ENCODE data around the gene SLC45A2.

Gene SLC45A2

DNA sequence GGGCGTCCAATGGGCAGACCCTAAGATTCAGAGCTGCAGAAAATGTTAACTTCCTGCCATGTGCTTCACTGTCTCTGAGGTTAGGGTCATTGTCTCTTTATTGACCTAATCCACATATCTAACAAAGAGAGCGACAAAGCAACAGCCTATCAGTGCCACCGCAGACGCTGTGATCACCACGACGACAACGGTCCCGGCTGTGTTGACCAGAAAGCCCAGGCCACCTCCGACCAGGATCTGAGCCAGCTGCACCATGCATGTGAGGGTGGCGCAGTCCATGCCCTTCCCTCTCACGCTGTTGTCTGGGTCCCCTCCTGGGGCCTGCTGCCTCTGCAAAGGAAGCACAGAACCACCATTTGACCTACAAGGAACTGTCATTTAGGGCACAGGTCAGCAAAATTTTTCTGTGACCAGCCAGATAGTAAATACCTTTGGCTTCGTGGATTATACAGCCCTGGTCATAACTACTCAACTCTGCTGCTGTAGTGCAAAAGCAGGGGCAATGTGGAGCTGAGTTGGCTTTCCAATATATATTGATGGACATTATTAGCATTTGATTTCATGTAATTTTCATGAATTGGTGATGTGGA, 39.9 kb downstream of the SLC45A2 start:
- no peak overlapping the region for H3K4me3 ChIP-seq (ENCODE audit: low read depth, low read length)
- TF ChIP-seq MYC (IDR thresholded peaks at IDR 0.05; ENCODE audit: low read depth, low read length) (no peak), POLR2A (IDR thresholded peaks at IDR 0.05; ENCODE audit: extremely low read depth, insufficient read length) (no peak)
- TF ChIP-seq, protein P1, sequence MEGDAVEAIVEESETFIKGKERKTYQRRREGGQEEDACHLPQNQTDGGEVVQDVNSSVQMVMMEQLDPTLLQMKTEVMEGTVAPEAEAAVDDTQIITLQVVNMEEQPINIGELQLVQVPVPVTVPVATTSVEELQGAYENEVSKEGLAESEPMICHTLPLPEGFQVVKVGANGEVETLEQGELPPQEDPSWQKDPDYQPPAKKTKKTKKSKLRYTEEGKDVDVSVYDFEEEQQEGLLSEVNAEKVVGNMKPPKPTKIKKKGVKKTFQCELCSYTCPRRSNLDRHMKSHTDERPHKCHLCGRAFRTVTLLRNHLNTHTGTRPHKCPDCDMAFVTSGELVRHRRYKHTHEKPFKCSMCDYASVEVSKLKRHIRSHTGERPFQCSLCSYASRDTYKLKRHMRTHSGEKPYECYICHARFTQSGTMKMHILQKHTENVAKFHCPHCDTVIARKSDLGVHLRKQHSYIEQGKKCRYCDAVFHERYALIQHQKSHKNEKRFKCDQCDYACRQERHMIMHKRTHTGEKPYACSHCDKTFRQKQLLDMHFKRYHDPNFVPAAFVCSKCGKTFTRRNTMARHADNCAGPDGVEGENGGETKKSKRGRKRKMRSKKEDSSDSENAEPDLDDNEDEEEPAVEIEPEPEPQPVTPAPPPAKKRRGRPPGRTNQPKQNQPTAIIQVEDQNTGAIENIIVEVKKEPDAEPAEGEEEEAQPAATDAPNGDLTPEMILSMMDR (IDR thresholded peaks at IDR 0.05; ENCODE audit: low read depth, low read length): no peak
- TF ChIP-seq, protein P2, sequence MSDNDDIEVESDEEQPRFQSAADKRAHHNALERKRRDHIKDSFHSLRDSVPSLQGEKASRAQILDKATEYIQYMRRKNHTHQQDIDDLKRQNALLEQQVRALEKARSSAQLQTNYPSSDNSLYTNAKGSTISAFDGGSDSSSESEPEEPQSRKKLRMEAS (IDR thresholded peaks at IDR 0.05; ENCODE audit: low read depth, low read length): no peak
- DNase-seq (ENCODE audit: low read depth): no peak

DNA sequence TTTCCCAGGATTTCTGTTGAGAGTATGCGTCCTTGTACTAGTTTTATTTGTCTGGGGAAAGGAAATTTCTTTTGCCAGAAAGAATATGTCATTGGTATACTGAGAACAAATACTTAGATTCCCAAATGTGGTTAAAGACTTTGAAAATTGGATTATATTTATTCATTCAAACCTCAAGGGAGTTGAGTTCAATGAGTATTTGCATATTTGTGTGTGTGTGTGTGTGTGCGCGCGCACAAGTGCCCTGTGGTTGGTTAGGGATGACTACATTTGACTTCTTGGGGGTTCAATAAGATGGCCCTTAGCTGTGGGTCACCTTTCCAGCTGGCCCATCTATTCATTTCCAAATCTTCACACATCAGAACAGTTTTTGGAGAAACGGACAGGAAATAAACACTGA, 43.4 kb downstream of the SLC45A2 start:
- H3K4me3 ChIP-seq (ENCODE audit: low read depth, low read length): no peak overlapping the region
- TF ChIP-seq, protein P2 (IDR thresholded peaks at IDR 0.05; ENCODE audit: low read depth, low read length): no peak
- TF ChIP-seq POLR2A (IDR thresholded peaks at IDR 0.05; ENCODE audit: extremely low read depth, insufficient read length) (no peak), MYC (IDR thresholded peaks at IDR 0.05; ENCODE audit: low read depth, low read length) (no peak)
- TF ChIP-seq, protein P1 (IDR thresholded peaks at IDR 0.05; ENCODE audit: low read depth, low read length): no peak
- DNase-seq (ENCODE audit: low read depth): no peak

DNA sequence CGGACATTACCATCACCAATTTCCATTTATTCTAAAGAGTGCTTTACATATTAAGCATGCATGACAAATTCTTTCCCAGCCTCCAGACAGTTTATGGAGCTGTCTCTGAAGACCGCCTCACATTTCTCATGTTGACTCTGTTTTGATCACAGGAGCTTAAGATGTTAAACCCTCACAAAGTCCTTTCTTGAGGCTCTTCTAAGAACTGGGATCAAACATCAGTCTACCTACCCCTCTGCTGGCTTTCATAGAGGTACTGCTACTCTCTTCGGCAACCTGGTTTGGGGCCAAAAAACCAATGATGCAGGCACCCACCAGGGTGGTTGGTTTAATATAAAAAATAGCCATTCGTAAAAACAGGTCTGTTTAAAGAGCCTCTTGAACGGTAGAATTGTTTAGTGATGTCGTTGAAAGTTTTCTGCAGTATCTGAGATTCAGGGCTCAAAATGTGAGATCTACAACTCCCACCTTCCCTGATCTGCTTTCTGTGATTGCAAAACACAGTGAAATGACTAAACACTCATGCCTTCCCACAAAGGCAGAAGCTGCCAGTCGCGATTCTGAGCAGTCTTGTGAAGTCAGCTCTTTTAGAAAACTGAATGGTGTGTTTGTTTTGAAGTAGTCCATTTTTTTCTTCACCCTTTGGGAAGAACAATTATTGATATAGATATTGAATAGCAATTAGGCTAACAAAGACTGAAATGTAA, 44.8 kb downstream of the SLC45A2 start:
- H3K4me3 ChIP-seq (ENCODE audit: low read depth, low read length): no peak overlapping the region
- TF ChIP-seq, protein P1 (IDR thresholded peaks at IDR 0.05; ENCODE audit: low read depth, low read length): no peak
- TF ChIP-seq, protein P2 (IDR thresholded peaks at IDR 0.05; ENCODE audit: low read depth, low read length): no peak
- no peak for TF ChIP-seq POLR2A (IDR thresholded peaks at IDR 0.05; ENCODE audit: extremely low read depth, insufficient read length)
- TF ChIP-seq MYC (IDR thresholded peaks at IDR 0.05; ENCODE audit: low read depth, low read length): no peak
- DNase-seq (ENCODE audit: low read depth): peak; percentile 42

DNA sequence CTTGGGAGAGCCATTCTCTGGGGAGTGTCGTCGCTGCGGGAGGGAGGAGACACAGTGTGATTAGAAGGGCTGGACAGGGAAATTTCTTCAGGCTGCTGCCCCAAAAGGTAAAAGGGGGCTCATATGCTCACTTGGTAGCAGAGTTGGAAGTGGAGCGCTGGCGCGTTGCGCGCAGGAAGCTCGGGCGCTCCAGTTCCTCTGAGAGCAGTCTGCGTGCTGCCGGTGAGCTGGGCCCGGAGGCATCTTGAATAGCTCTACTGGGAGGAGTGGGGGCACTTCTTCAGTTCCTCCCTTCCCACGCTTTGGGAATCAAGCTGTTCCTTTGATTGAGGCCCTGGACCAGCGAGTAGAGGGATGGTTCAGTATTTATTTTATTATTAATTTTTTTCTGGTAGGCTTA, 45.6 kb downstream of the SLC45A2 start:
- DNase-seq (ENCODE audit: low read depth): no peak
- no peak overlapping the region for H3K4me3 ChIP-seq (ENCODE audit: low read depth, low read length)
- TF ChIP-seq, protein P2 (IDR thresholded peaks at IDR 0.05; ENCODE audit: low read depth, low read length): no peak
- TF ChIP-seq MYC (IDR thresholded peaks at IDR 0.05; ENCODE audit: low read depth, low read length) (no peak), POLR2A (IDR thresholded peaks at IDR 0.05; ENCODE audit: extremely low read depth, insufficient read length) (no peak)
- TF ChIP-seq, protein P1 (IDR thresholded peaks at IDR 0.05; ENCODE audit: low read depth, low read length): no peak

DNA sequence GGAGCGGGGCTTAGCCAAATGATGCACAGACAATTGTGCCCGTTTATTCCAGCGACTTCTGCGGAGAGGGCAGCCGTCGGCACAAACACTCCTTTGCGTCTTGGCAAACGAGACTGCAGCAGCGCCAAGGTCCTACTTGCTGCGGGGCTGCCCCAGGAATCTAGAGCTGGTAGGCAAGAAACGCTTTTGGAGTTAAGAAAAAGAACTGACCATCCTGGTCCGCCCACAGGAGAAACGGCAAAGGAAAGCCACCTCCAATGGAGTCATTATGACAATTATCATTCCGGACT, 46.0 kb downstream of the SLC45A2 start:
- no peak overlapping the region for H3K4me3 ChIP-seq (ENCODE audit: low read depth, low read length)
- DNase-seq (ENCODE audit: low read depth): no peak
- TF ChIP-seq, protein P1 (IDR thresholded peaks at IDR 0.05; ENCODE audit: low read depth, low read length): no peak
- no peak for TF ChIP-seq POLR2A (IDR thresholded peaks at IDR 0.05; ENCODE audit: extremely low read depth, insufficient read length)
- TF ChIP-seq, protein P2 (IDR thresholded peaks at IDR 0.05; ENCODE audit: low read depth, low read length): no peak
- TF ChIP-seq MYC (IDR thresholded peaks at IDR 0.05; ENCODE audit: low read depth, low read length): no peak

Data from NB4 (cell line).